Measurements from ENCODE around the gene XYLT1.
"Not testable (repeated sequence)": the region's sequence is repeated elsewhere in the genome, so short reads cannot be mapped to it uniquely, and the experiment has no call there.

Gene XYLT1

DNA sequence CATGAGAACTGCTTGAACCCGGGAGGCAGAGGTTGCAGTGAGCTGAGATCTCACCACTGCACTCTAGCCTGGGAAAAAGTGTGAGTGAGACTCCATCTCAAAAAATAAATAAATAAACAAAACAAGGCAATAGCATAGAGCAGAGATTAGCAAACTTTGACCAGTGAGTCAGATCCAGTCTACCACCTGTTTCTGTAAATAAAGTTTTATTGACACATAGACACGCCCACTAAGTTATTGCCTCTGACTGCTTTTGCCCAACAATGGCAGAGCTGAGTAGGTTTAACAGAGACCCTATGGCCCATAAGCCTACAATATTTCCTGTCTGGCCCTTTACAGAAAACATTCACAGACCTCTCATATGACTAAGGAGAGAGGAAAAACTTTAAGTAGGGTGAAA lies 44.3 kb downstream of the XYLT1 start:
- no peak for DNase-seq

DNA sequence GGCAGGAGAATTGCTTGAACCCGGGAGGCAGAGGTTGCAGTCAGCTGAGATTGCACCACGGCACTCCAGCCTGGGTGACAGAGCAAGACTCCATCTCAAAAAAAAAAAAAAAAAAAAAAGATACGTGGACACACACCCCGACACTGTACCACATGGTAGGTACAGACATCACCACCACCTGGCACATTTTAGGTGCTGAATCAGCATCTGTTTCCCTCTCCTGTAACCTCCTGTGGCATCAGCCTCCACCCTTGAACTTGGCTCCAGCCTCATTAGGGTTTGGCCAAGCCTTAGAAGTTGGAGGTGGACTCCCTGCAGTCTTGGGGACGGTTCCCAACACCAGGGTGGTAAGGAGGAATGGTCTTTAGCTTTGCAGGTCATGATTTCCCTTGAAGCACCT lies 46.0 kb downstream of the XYLT1 start:
- DNase-seq, result no peak

DNA sequence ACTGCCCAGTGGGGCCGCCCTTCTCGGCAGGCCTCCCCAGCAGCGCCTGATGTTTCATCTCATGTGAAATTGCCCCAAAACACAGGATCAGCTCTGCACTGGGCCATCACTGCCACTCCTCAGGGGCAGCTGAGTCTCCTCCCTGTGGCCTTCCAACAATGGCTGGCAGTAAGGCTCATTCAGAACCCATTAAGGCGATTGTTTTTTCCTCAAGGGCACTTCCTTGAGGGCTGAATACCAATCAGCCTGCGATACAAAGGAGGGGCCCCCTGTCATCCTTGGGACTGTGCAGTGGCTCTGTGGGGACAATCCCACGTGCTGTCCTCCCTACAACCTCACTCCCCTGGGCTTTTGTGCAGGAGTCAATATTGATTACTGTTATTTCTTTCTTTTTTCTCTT lies 47.5 kb downstream of the XYLT1 start:
- no peak for DNase-seq

DNA sequence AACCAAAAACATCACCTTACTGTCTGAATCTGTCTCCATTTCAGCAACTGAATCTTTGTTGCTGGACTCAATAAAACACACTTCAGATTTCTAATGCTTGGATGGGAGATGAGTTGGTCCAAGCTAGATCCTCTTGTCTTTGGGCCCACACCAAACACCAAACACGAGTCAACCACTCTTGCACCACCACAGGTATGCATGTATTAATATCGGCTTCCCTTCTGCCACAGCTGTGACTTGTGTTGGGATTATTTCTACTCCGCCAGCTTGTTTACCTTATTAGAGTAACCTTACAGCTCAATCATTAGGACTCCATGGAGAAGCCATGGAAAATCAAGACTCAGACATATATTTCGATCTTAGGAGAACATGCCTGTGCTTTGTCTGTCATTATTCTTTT lies 49.9 kb downstream of the XYLT1 start:
- DNase-seq, result no peak

DNA sequence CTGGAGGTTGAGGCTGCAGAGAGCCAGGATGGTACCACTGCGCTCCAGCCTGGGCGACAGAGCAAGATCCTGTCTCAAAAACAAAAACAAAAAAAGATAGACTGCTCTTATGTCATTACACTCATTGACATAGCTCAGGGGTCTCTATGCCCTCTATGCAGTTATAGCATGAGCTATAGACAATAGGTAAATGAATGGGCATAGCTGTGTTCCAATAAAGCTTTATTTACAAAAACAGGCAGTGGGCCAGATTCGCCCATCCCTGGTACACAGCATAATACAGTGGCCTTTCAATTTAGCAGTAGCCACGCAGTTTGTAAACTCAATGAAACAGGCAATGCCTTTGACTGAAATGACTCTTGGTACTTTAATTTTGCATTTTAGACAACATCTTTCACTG lies 51.5 kb downstream of the XYLT1 start:
- DNase-seq, result no peak

DNA sequence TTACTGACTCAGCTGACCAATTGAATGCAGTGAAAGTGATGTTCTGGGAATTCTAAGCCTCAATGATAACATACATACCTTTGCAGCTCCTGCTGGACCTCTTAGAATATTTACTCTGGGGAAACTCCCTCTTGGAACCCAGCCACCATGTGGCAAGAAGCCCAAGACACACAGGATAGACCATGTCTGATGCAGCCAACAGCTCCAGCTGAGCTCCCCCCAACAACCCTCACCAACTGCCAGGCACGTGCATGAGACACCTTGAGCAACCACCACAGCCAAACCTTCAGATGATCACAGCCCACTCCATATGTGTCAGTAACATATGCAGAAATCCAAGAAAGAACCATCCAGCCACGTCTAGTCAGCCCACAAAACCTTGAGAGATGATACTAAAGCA lies 53.0 kb downstream of the XYLT1 start:
- no peak for DNase-seq

DNA sequence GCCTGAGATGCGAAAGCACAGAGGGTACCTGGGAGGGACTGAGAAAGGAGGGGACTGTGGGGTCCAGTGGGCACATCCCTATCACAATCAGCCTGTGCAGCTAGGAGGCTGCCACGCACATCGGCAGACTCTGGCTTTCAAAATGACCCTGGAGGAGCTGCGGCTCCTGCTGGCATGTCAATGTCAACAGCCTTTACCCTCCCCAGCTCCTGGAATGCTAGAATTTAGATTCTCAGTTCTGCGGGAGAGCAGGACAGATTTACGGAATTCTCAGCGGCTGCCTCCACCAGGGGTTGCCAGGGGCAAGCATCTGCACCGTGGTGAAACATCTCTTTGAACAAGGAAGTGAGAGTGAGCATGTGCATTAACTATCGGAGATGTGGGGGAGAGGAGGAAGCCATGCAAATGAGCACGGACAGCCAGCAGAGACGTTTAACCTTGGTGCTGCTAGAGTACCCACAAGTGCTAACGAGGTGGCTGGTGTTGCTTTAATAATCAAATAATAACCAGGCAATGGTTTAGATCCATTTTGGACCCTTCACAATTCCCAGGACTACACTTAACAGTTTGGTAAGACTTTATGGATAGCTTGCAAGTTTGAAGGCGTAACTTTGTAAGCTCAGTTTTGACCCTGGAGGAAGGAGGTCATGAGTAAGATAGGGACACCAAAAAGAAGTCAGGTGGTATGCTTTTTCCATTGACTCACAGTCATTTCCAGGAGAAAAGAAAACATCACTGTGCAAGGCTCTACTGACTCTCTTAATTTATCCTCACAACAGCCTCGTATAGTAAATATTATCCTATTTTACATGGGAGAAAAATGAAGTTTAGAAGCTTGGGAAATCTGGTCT lies 54.1 kb downstream of the XYLT1 start:
- peak; percentile 55 to 81 for DNase-seq

DNA sequence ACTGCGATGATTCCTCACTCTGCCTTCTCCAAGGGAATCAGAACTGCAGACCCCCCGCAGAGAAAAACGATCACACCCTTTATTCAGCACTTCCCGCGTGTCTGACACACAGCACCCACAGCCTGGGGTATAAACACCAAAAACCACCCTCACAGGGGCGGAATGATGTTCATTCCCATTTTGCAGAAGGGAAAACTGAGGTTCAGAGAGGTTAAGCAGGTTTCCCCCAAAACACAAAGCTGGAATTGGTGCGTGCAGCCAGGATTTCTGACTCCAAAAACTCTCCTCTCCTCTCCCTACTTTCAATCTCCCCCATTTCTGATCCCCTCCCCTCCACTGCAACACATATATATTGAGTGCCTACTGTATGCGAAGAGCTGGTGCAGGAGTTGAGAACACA lies 55.8 kb downstream of the XYLT1 start:
- DNase-seq, result no peak

DNA sequence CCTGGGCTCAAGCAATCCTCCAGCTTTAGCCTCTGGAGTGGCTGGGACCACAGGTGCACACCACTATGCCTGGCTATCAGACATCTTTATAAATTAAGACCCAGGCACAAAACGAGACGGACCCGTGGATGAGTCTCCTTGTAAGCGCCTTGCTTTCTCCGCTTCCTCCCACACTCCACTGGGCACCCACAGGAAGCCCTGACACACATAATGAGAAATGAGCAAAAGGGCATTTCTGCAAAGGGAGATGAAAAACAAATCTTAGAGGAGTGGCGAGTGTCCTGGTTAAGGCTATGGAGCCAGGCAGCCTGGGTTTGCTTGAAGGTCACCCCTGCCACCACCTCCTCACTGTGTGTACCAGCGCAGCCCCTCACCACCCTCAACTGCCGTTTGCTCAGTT lies 56.3 kb downstream of the XYLT1 start:
- peak in 1 of 2 experiments; percentile 1 for DNase-seq

DNA sequence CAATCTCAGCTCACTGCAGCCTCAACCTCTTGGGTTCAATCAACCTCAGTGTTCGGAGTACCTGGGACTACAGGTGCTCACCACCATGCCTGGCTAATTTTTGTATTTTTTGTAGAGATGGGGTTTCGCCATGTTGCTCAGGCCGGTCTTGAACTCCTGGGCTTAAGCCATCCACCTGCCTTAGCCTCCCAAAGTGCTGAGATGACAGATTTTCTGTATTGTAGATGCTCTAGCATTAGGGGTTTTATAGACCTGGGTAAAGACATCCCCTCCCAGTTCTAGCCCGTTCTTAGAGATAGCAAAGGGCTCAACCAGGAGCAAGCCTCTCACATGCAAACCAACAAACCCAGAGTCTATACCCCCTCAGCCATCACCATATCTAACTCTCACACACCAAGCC lies 57.3 kb downstream of the XYLT1 start:
- DNase-seq, result no peak

DNA sequence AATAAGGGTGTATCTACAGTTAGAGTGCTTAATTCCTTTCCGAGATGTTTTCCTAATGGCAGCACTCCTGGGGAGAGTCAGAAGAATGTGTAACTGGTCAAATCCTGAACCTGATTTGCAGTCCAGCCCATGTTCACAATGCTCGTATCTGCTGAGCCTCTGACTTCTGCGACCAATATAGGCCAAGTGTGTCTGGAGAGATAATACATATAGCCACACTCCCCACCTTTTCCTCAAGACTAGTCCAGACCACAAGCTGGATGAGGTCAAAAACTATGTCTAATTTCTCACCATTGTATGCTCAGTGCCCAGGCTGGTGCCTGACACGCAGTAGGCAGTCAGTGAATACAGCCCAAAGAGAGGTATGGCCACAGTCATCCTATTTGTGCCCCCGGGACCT lies 58.0 kb downstream of the XYLT1 start:
- DNase-seq, result no peak

DNA sequence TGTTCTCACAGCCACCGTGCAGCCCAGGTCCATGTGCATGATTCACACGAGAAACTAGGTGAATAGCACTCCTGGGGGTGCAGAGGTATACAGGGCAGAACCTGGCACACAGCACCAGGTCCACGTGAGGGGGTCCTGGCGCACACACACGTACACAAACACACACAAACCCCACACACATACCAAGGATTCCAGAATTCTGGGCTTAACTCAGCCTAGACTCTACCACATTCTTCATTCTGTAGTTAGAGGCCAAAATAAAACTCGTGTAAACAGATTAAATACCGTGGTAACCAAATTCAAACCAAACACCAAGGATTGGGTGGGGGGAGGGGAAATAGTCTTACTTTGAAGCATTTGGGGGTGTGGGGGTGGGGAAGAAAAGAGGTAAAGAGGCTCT lies 58.5 kb downstream of the XYLT1 start:
- no peak for DNase-seq

DNA sequence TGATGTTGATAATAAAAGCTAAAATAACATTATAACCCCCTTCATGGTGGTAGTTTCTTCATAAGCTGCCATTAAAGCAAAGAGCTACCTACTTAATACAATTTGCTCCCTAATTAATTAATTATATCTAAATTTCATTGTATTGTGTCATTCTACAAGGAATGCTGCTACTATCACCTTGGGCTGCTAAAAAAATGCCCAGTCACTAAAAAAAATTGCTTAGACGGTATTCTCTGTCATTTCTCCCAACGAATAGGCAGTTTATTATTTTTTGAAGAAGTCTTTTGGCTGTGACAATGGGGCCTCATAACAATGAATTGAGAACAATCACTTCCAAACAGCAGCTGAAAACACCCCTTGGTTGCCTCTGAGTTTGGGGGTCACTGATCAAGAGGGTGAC lies 59.5 kb downstream of the XYLT1 start:
- no peak for DNase-seq

DNA sequence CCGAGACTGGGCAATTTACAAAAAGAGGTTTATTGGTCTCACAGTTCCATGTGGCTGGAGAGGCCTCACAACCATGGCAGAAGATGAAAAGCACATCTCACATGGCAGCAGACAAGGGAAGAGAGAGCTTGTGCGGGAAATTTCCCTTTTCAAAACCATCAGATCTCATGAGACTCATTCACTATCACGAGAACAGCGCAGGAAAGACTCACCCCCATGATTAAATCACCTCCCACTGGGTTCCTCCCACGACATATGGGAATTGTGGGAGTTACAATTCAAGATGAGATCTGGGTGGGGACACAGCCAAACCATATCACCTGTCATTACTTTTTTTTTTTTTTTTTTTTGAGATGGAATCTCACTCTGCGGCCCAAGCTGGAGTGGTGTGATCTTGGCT lies 60.4 kb downstream of the XYLT1 start:
- not testable (repeated sequence) for DNase-seq

DNA sequence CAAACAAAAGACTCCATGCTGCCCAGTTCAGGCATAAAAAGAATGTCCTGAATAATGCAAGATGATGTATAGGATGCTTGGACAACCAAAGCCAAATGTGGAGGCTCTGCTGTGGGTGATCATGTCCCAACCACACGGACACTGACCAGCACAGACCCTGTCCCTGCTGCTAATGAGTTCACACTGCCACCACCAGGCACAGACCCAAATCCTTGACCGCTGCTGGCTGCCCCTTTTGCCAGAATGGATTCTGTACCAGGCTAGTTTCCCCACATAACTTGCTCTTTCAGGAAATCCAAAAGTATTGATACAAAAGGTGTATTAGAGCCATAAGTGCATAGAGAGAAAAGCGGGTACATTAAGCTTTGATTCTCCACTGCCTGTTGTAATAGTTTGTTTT lies 60.9 kb downstream of the XYLT1 start:
- no peak for DNase-seq

DNA sequence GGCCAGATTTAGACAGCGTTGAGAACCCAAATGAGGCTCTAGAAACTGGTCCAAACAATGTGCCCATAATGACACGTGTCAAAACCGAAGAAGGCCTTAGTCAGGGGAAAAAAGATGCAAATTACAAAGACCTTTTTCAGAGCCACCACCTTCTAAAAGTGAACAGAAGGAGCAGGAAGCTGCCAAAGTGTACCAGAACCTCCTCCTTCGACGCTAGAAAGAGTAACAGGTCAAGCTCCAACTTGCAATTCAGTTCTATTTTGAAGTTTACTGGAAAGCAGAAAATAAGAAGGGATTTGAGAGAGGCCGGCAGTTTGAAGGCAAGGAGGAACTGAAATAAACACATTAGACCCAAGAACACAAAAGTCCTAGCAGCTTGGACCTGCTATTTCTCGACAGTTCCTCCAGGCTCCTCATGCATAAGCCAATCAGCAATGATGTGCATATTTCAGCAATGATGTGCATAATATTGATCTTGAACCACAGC lies 61.8 kb downstream of the XYLT1 start:
- no peak for DNase-seq

DNA sequence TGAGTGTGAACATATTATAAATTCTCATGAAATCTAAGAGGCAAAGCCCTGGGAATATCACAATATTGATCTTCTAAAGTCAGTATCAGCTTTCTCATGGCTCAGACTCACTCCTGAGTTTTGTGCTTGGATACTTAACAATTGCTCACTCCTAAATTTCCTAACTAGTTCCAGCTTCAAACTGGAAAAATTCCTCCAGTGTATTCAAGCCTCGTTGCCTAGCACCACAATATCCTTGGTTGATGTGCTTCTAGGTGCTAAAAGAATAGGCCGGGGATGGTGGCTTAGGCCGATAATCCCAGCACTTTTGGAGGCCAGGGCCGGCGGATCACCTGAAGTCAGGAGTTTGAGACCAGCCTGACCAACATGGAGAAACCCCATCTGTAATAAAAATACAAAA lies 62.5 kb downstream of the XYLT1 start:
- no peak for DNase-seq

DNA sequence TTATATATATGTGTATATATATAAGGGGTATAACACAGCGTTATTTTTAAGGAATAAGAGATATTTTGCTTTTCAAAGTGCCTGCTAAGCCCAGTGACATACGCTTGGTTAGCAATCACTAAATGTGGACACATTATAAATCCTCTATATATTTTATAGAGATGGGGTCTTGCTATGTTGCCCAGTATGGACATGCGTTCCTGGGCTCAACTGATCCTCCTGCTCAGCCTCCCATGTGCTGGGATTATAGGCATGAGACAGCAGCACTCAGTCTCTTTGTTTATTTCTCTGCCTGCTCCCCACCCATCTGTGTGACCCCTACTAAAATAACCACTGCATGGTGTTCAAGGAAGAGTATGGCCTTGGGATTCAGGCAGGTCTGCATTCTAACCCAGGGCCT lies 63.4 kb downstream of the XYLT1 start:
- no peak for DNase-seq

DNA sequence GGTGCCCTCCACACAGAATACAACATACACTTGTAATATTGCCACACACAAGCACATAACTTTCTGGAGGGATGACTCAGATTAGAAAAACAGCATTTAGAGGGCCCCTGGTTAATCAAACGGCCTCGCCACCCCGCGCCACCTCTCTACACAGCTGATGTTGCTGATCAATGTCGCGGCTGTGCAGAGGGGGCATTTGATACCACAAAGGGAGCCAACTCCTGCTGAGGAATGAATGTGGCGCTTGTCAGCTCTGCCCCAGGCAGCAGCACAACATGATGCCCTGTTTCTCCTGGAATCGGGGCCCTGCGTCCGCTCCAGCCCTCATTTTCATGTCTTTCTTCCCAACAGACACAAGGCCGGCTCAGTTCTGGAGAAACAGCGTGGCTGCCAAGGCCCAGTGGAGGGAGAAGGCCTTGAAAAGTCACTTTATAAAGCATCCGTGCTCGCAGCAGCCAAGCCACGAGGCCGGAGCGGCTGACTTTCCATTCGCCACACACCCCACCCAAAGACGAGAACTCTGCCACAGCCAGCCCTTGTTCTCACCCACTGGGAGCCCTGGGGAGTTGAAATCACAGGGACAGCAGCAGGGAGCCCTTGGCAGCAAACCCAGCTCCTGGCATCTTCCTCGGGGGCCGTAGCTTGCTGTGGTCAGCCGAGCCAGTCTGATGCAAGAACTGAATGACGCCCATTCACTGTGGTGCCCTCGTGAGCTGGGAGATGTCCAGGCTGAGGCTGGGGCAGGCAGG lies 65.6 kb downstream of the XYLT1 start:
- no peak for DNase-seq

DNA sequence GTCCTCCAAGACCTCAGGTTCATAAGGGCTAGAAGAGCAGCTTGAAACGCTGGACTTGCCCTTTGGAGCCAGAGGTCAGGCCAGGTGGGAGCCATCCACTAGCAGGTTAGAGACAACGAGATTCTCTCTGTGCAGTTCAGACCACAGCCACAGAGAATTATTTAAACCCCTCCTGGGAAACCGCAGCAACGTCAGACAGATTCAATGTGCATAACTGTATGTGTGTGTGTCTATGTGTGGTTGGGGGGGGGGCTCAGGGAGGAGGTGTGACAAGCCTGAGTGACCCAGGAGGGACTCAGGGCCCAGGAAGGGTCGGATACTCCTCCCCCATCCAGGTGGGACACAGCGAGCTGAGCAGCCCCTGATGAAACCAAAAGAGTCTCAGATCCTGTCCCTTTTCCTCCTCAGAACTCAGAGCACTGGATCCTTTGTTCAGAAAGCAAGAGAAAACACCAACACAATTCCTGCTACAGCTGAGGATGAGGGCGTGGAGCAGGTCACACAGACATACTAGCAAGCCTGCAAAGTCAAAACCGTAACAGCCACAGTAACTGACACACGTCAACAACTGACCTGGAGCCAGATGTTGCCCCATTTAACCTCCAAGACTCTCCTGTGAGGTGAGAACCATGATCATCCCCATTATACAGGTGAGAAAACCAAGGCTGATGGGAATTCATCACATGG lies 66.8 kb downstream of the XYLT1 start:
- no peak for DNase-seq

DNA sequence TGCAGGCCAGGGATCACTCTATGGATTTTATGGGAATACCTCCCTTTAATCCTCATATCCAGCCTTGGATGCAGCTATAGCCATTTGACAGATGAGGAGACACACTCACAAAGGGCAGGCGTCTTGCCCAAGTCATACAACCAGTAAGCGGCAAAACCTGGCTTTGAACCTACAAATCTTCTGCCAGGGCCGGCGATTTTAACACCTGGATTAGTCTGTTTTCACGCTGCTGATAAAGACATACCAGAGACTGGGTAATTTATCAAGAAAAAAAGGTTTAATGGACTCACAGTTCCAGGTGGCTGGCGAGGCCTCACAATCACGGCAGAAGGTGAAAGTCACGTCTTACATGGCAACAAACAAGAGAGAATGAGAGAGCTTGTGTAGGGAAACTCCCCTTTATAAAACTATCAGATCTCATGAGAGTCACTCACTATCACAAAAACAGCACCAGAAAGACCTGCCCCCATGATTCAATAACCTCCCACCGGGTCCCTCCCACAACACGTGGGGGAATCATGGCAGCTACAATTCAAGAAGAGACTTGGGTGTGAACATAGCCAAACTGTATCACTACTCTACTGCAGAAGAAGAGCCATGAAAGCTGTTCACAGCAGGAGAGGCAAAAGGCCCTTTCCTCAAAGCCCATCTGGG lies 67.5 kb downstream of the XYLT1 start:
- DNase-seq, result no peak

DNA sequence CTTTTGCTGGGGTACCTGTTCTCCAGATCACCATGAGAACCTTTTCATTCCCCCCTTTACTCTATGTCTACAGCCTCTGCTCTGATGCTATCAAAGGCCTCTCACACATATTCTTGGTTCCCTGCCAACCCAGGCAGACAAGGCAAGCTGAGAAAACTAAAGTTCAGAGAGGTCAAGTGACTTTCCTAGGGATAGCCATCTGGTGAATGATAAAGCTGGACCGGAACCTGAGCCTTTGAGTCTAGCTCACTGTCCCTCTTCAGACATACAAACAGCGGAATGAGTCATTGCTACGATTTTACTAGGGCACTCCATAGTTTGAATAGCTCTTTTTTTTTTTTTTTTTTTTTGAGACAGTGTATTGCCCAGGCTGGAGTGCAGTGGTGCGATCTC lies 73.3 kb downstream of the XYLT1 start:
- no peak for DNase-seq
